Keratinocyte (primary cell): ENCODE data around the gene ATG10.

Source experiments
- CTCF ChIP-seq, 3 experiments: IDR thresholded peaks in 1 of 3; conservative IDR thresholded peaks in 1 of 3; optimal IDR thresholded peaks in 1 of 3; 2 replicates in 2 of 3; 3 replicates in 1 of 3; pipeline versions ENCODE3 to v1.5.1; 2011; ENCODE audit warnings: low read length in 3 of 3, mild to moderate bottlenecking in 3 of 3, moderate library complexity in 2 of 3, control low read depth in 1 of 3, inconsistent platforms in 1 of 3; ENCODE audit not compliant: insufficient read depth in 2 of 3; ENCODE audit errors: extremely low read depth in 1 of 3
- EZH2 ChIP-seq: IDR thresholded peaks from one replicate; pipeline ENCODE4 v1.6.1; 2012; ENCODE audit warnings: inconsistent platforms, mild to moderate bottlenecking, low read length, moderate library complexity

DNA sequence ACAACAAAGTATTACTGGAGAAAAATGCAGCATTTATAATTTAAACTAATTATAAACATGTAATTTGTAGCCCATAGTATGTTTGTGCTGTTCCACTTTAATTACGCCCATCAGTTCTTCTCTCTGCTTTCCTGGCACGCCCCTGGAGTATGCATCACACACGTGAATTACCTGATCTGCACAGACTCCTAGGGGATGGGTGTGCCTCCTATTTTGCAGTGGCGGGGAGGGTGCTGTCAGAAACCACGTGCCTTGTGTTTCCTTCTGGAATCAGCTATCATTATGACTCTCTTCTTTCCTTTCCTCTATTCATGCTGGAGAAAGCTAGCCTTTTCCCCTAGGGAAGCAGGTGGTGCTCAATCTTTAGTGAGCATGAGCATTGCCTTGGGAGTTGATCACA, 263.1 kb downstream of the ATG10 start:
- TF ChIP-seq CTCF (optimal IDR thresholded peaks at IDR 0.05 in 1 of 3, IDR thresholded peaks at IDR 0.05 in 1 of 3, conservative IDR thresholded peaks at IDR 0.05 in 1 of 3; ENCODE audit: extremely low read depth in 1 of 3, insufficient read depth in 2 of 3, low read length in 3 of 3) (no peak), EZH2 (no peak)
